Stimulated activated naive CD8-positive, alpha-beta T cell treated with anti-CD3 and anti-CD28 coated beads, Interleukin-15, amount 100 ng/mL, for 72 hours (primary cell): ENCODE data around the gene ENOX1.

Experiments used
- ATAC-seq: fragments of 150-1000 bp; cut with Tn5 transposase; 2 replicates; pipeline ENCODE4 v1.10.0; 2021; ENCODE audit warnings: mild to moderate bottlenecking, moderate library complexity
- DNase-seq, 2 donors: peaks; one replicate each; pipeline ENCODE4 v3.0.0; 2021 to 2022
- H3K27ac Mint-ChIP-seq, 2 donors: one replicate each; pipeline ENCODE4 v1.8.0; 2022; ENCODE audit warnings: mild to moderate bottlenecking in 2 of 2, mixed read lengths in 2 of 2, moderate library complexity in 2 of 2
- H3K27me3 Mint-ChIP-seq: one replicate; pipeline ENCODE4 v1.8.0; 2022; ENCODE audit warnings: mixed read lengths
- H3K4me1 Mint-ChIP-seq: one replicate; pipeline ENCODE4 v1.8.0; 2022; ENCODE audit warnings: mild to moderate bottlenecking, mixed read lengths
- H3K4me3 Mint-ChIP-seq, 2 donors: one replicate each; pipeline ENCODE4 v1.8.0; 2022; ENCODE audit warnings: mild to moderate bottlenecking in 2 of 2, mixed read lengths in 2 of 2, moderate library complexity in 1 of 2
- H3K9me3 Mint-ChIP-seq, 2 donors: one replicate each; pipeline ENCODE4 v1.8.0; 2022; ENCODE audit warnings: mixed read lengths in 2 of 2

ENOX1 gene

GRCh38 chr13:43470610-43471009 lies 316.2 kb downstream of the ENOX1 start:
- Mint-ChIP-seq H3K27me3 (no peaks in the 10 kb centered on the region), H3K4me3 (no peak overlapping the region), H3K9me3 (no peaks in the 10 kb centered on the region), H3K27ac (no peak overlapping the region), H3K4me1 (no peaks in the 10 kb centered on the region)
- ATAC-seq = no peak
- no peak for DNase-seq

- Mint-ChIP-seq H3K27me3 (no peaks in the 10 kb centered on the region), H3K27ac (no peak overlapping the region), H3K4me1 (no peaks in the 10 kb centered on the region), H3K4me3 (no peak overlapping the region), H3K9me3 (no peaks in the 10 kb centered on the region)
- ATAC-seq (no peak), DNase-seq (no peak)
Measured at GRCh38 chr13:43469791-43470190, 317.0 kb downstream of the ENOX1 start.

GRCh38 chr13:43464578-43465264 lies 322.1 kb downstream of the ENOX1 start:
- Mint-ChIP-seq H3K9me3 (no peaks in the 10 kb centered on the region), H3K27ac (no peak overlapping the region), H3K4me3 (no peak overlapping the region), H3K27me3 (no peaks in the 10 kb centered on the region), H3K4me1 (no peaks in the 10 kb centered on the region)
- no peak for ATAC-seq
- DNase-seq = no peak

- H3K4me3 Mint-ChIP-seq = no peak overlapping the region
- H3K27me3 Mint-ChIP-seq = peaks cover 9% of the 10 kb centered on the region
- ATAC-seq (no peak), DNase-seq (no peak)
- no peak overlapping the region for H3K27ac Mint-ChIP-seq
- no peaks in the 10 kb centered on the region for H3K4me1 Mint-ChIP-seq
- no peaks in the 10 kb centered on the region for H3K9me3 Mint-ChIP-seq
Measured at GRCh38 chr13:43448605-43449336, 338.0 kb downstream of the ENOX1 start.

GRCh38 chr13:43446126-43446525 lies 340.6 kb downstream of the ENOX1 start:
- H3K27ac Mint-ChIP-seq = no peak overlapping the region
- H3K4me1 Mint-ChIP-seq = no peaks in the 10 kb centered on the region
- DNase-seq (no peak), ATAC-seq (no peak)
- H3K9me3 Mint-ChIP-seq = no peaks in the 10 kb centered on the region
- H3K4me3 Mint-ChIP-seq = no peak overlapping the region
- H3K27me3 Mint-ChIP-seq = peaks cover 9% of the 10 kb centered on the region

- ATAC-seq = no peak
- Mint-ChIP-seq H3K4me3 (no peak overlapping the region), H3K27ac (no peak overlapping the region), H3K27me3 (peaks cover 9% of the 10 kb centered on the region), H3K4me1 (no peaks in the 10 kb centered on the region), H3K9me3 (no peaks in the 10 kb centered on the region)
- no peak for DNase-seq
Measured at GRCh38 chr13:43445668-43446067, 341.1 kb downstream of the ENOX1 start.

- ATAC-seq (no peak), DNase-seq (no peak)
- no peaks in the 10 kb centered on the region for H3K9me3 Mint-ChIP-seq
- peaks cover 9% of the 10 kb centered on the region for H3K27me3 Mint-ChIP-seq
- no peaks in the 10 kb centered on the region for H3K4me1 Mint-ChIP-seq
- no peak overlapping the region for H3K4me3 Mint-ChIP-seq
- H3K27ac Mint-ChIP-seq = no peak overlapping the region
Measured at GRCh38 chr13:43444081-43444480, 342.7 kb downstream of the ENOX1 start.

GRCh38 chr13:43441899-43442499 lies 344.8 kb downstream of the ENOX1 start:
- no peak overlapping the region for H3K27ac Mint-ChIP-seq
- no peak for DNase-seq
- no peaks in the 10 kb centered on the region for H3K4me1 Mint-ChIP-seq
- ATAC-seq = no peak
- H3K27me3 Mint-ChIP-seq = peaks cover 9% of the 10 kb centered on the region
- no peak overlapping the region for H3K4me3 Mint-ChIP-seq
- H3K9me3 Mint-ChIP-seq = no peaks in the 10 kb centered on the region

DNA sequence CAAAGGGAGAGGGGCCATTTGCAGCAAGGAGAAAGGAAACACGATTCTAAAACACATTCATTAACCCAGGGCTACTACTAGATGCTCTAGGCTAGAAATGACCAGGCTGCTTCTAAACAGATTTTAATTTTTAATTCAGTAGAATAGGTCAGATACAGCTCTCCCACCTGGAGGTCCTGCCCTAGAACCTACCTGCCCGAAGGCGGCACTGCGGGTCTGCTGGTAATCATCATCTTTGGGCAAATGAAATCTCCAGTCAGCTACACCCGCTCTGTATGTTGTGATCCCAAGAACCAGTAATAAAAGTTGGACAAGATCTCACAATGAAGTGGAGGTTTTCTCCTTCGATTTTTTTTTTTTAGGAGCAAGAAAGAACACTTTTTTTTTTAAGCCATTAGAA lies 345.3 kb downstream of the ENOX1 start:
- no peak overlapping the region for H3K4me3 Mint-ChIP-seq
- peaks cover 3% of the 10 kb centered on the region for H3K27me3 Mint-ChIP-seq
- DNase-seq = no peak
- no peak for ATAC-seq
- H3K4me1 Mint-ChIP-seq = no peaks in the 10 kb centered on the region
- no peak overlapping the region for H3K27ac Mint-ChIP-seq
- no peaks in the 10 kb centered on the region for H3K9me3 Mint-ChIP-seq

- ATAC-seq (no peak), DNase-seq (no peak)
Measured at GRCh38 chr13:43434191-43434590, 352.6 kb downstream of the ENOX1 start.

GRCh38 chr13:43433691-43434141 lies 353.1 kb downstream of the ENOX1 start:
- no peaks in the 10 kb centered on the region for H3K9me3 Mint-ChIP-seq
- ATAC-seq = no peak
- no peak overlapping the region for H3K4me3 Mint-ChIP-seq
- DNase-seq = no peak
- no peaks in the 10 kb centered on the region for H3K4me1 Mint-ChIP-seq
- no peak overlapping the region for H3K27ac Mint-ChIP-seq
- no peaks in the 10 kb centered on the region for H3K27me3 Mint-ChIP-seq

More at GRCh38 chr13:43434191-43434590, 352.6 kb downstream of the ENOX1 start:
- no peak overlapping the region for H3K27ac Mint-ChIP-seq
- no peaks in the 10 kb centered on the region for H3K9me3 Mint-ChIP-seq
- no peak overlapping the region for H3K4me3 Mint-ChIP-seq
- no peaks in the 10 kb centered on the region for H3K4me1 Mint-ChIP-seq
- H3K27me3 Mint-ChIP-seq = no peaks in the 10 kb centered on the region

GRCh38 chr13:43432958-43433357 lies 353.8 kb downstream of the ENOX1 start:
- no peak overlapping the region for H3K4me3 Mint-ChIP-seq
- DNase-seq (no peak), ATAC-seq (no peak)
- H3K4me1 Mint-ChIP-seq = no peaks in the 10 kb centered on the region
- no peaks in the 10 kb centered on the region for H3K9me3 Mint-ChIP-seq
- H3K27ac Mint-ChIP-seq = no peak overlapping the region
- no peaks in the 10 kb centered on the region for H3K27me3 Mint-ChIP-seq

DNA sequence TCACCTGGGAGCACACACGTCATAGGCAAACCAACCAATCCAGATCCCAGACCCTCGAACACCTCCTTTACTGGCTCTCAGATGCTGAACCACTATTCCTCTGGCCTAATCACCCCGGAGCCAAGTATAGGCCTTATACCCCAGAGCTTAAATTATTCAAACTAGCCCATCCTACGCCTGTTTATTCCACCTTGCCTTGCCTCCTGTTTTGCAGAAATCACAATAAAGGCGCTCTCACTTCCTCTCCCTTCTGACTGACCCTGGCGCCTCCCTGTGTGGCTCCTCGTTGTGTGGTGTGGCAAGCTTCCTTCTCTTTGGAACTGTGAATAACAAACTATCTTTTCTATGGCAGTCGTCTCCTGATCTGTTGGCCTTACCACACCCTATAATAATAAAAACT lies 354.9 kb downstream of the ENOX1 start:
- Mint-ChIP-seq H3K9me3 (no peaks in the 10 kb centered on the region), H3K4me1 (no peaks in the 10 kb centered on the region), H3K27me3 (peaks cover 6% of the 10 kb centered on the region), H3K4me3 (no peak overlapping the region), H3K27ac (no peak overlapping the region)
- DNase-seq (no peak), ATAC-seq (no peak)

DNA sequence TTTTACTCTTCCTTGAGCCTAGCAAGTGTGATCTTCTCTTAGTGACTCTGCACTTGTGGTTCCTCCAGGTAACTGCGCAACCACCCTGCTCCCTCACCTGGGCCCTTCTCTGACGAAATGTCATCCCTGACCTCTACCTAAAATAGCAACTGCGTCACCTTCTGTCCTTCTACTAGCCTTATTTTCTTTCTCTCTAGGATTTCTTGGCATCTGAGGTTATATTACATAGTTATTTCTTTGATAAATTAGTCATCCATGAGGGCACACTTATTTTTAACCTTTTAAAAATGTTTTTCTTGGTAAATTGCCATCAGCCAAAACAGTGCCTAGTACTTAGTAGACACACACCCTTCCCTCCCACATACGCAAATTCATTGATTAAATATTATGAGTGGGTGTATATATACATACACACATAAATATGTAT lies 355.5 kb downstream of the ENOX1 start:
- ATAC-seq (no peak), DNase-seq (no peak)
- Mint-ChIP-seq H3K4me3 (no peak overlapping the region), H3K27ac (no peak overlapping the region), H3K27me3 (peaks cover 8% of the 10 kb centered on the region), H3K4me1 (no peaks in the 10 kb centered on the region), H3K9me3 (no peaks in the 10 kb centered on the region)

DNA sequence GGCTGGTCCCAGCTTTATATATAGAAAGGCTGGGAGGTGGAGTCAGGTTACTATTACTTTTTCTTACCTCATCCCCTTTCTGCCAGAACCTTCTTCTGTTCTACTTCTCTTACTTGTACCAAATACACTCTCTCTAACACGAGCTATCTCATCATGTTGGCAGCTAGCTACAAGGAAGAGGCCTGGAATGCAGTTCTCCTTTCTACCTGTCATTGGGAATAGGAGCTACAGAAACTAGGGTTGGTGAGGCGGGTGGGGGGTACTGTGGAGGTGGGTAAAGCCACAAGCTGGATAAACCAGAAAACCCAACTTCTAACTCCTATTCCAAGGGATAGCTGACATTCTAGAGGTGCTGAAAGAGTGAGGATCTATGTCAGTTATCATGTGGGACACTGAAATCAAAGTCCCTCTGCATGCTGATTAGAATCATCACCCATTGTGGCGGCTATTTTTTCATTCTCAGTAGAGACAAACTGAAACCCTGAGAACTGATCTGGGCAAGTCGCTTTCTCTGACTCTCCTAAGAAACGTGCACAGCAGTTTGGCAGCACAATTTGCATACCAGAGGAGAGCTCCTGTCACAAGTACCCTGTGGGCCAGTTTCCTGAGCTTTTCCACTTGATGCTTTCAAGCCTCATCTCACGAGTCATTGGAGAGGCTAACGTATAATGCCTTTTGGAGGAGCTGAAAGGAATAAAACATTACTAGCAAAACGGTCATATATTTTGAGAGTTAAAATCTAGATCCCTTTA lies 358.1 kb downstream of the ENOX1 start:
- ATAC-seq (no peak), DNase-seq (no peak)
- Mint-ChIP-seq H3K4me1 (no peaks in the 10 kb centered on the region), H3K4me3 (no peak overlapping the region), H3K27ac (no peak overlapping the region), H3K9me3 (no peaks in the 10 kb centered on the region), H3K27me3 (peaks cover 8% of the 10 kb centered on the region)

DNA sequence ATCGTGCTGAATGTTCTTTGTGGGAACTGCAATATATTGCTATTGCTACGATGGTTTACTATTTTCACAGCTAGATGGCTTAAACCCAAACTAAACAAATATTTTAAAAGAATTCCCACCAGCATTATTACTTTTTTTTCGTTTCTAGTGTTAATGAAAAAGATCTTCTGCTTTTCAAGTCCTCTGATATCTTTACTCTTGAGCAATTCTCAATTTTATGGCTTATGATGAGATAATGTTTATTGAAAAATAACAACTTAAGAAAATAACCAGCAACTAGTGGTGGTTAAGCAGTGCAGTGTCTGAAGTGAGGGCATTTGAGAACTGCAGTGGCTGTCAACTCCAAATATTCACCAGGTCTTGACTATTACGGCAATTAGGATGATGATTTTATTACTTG lies 360.4 kb downstream of the ENOX1 start:
- Mint-ChIP-seq H3K4me3 (no peak overlapping the region), H3K27me3 (peaks cover 8% of the 10 kb centered on the region), H3K9me3 (no peaks in the 10 kb centered on the region), H3K27ac (no peak overlapping the region), H3K4me1 (no peaks in the 10 kb centered on the region)
- ATAC-seq = no peak
- DNase-seq = no peak
